GM18868 (cell line): Measurements from ENCODE around the gene SCN1B.
"Not testable (repeated sequence)": the region's sequence is repeated elsewhere in the genome, so short reads cannot be mapped to it uniquely, and the experiment has no call there.

ENCODE experiments used
- ATAC-seq: cut with Tn5 transposase; IDR thresholded peaks from one replicate; pipeline ENCODE4 v1.9.1; 2021; ENCODE audit warnings: mild to moderate bottlenecking, moderate library complexity; ENCODE audit not compliant: unreplicated experiment

The SCN1B gene

GRCh38 chr19:35000647-35001501 is 29.4 kb upstream of the SCN1B start:
- no peak for ATAC-seq

GRCh38 chr19:35002037-35002535 is 28.2 kb upstream of the SCN1B start:
- ATAC-seq: no peak

- ATAC-seq: no peak
Measured at GRCh38 chr19:35004517-35005255, 25.6 kb upstream of the SCN1B start.

- no peak for ATAC-seq
Measured at GRCh38 chr19:35005256-35005977, 24.9 kb upstream of the SCN1B start.

- not testable (repeated sequence) for ATAC-seq
Measured at GRCh38 chr19:35006007-35006341, 24.3 kb upstream of the SCN1B start.

GRCh38 chr19:35006342-35006998 is 23.8 kb upstream of the SCN1B start:
- ATAC-seq: no peak

GRCh38 chr19:35006999-35007365 is 23.3 kb upstream of the SCN1B start:
- no peak for ATAC-seq

- not testable (repeated sequence) for ATAC-seq
Measured at GRCh38 chr19:35007427-35007826, 22.8 kb upstream of the SCN1B start.

- ATAC-seq: no peak
Measured at GRCh38 chr19:35008891-35009341, 21.4 kb upstream of the SCN1B start.

GRCh38 chr19:35009424-35010415 is 20.6 kb upstream of the SCN1B start:
- no peak for ATAC-seq

GRCh38 chr19:35011091-35011689 is 19.1 kb upstream of the SCN1B start:
- no peak for ATAC-seq

GRCh38 chr19:35011737-35012682 is 18.3 kb upstream of the SCN1B start:
- ATAC-seq: no peak

- no peak for ATAC-seq
Measured at GRCh38 chr19:35013041-35013819, 17.0 kb upstream of the SCN1B start.

- no peak for ATAC-seq
Measured at GRCh38 chr19:35013820-35014754, 16.2 kb upstream of the SCN1B start.

GRCh38 chr19:35014774-35015173 is 15.5 kb upstream of the SCN1B start:
- ATAC-seq: not testable (repeated sequence)

GRCh38 chr19:35015270-35015953 is 14.9 kb upstream of the SCN1B start:
- ATAC-seq: no peak
